ENCODE results near the gene PTPRM. TPM values are rescaled to one million over a fixed set of nuclear protein-coding genes. Genes with fewer than 3 reads are reported as not detected.

PTPRM gene
- total and polyA plus RNA-seq, 2 of the 4 experiments (the other 2 are of a cell fraction) = 28.3 to 51.2 TPM

DNA sequence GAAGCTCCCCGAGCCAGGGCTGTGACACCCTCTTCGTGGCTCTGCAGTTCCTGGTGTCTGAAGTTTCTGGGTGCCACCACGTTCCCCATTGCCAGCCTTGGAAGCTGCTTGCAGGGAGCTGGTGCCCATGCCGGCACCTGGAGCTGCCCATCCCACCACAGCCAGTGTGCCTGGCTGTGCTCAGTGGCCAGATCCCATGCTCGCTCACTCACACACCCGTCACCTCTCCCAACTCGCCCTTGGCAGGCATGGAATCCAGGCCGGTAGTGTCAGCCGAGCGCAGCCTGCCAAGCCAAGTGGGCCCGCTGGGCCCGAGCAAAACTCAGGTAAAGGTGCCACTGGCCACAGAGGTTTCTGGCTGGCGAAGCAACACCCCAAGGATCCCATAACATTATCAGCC is 370.2 kb downstream of the PTPRM start:
- in situ Hi-C loops (cut with MboI; ENCODE audit: low sequenced_read_pairs) (no loop called here), dilution Hi-C loops (cut with HindIII; ENCODE audit: low sequenced_read_pairs, unreplicated experiment) (no loop called here)

More for the DNA sequence above, 370.2 kb downstream of the PTPRM start:
- Histone ChIP-seq H3K4me2 (ENCODE audit: low read depth, low read length) (no peak overlapping the region), H3K4me3 (ENCODE audit: insufficient read depth, low read depth, low read length) (no peak overlapping the region), H4K5ac (ENCODE audit: low read depth, low read length) (no peak overlapping the region), H4K20me1 (ENCODE audit: insufficient read depth, low read length) (no peaks in the 10 kb centered on the region), H2BK5ac (ENCODE audit: low read depth, low read length, poor library complexity, severe bottlenecking) (no peak overlapping the region), H3K56ac (ENCODE audit: extremely low read depth, insufficient read depth, low read length) (no peak overlapping the region), H3K36me3 (ENCODE audit: control insufficient read depth, insufficient read depth, low read length) (no peaks in the 10 kb centered on the region), H3K23ac (ENCODE audit: low read depth, low read length) (no peak overlapping the region), H3K79me1 (ENCODE audit: low read depth in 1 of 2, low read length in 2 of 2) (no peaks in the 10 kb centered on the region; a peak in 1 of 4 replicates), H2AFZ (replicated peaks; ENCODE audit: low read length, poor library complexity) (no peak overlapping the region), H3K9me3 (ENCODE audit: control insufficient read depth, insufficient read depth, low read length) (no peaks in the 10 kb centered on the region), H4K91ac (ENCODE audit: insufficient read depth, low read depth, low read length) (no peak overlapping the region), H3K27me3 (ENCODE audit: control insufficient read depth, insufficient read depth, low read length) (no peaks in the 10 kb centered on the region), H2AK9ac (replicated peaks; ENCODE audit: low read depth, low read length, poor library complexity) (no peak overlapping the region), H3K14ac (replicated peaks; ENCODE audit: low read depth, low read length) (no peak overlapping the region), H3K9me1 (ENCODE audit: insufficient read depth, low read length) (peaks cover 6% of the 10 kb centered on the region; the same call in 1 of the 2 replicates), H3K4me1 (ENCODE audit: control insufficient read depth, insufficient read depth, low read length) (peaks cover 2% of the 10 kb centered on the region; the same call in 1 of the 2 replicates), H2BK20ac (ENCODE audit: low read depth, low read length) (no peak overlapping the region), H3K27ac (ENCODE audit: insufficient read depth, low read length) (no peak overlapping the region), H3K9ac (ENCODE audit: low read depth, low read length) (no peak overlapping the region), H2BK15ac (ENCODE audit: low read depth, low read length) (no peak overlapping the region), H2AK5ac (ENCODE audit: low read depth, low read length) (no peak overlapping the region), H3K18ac (ENCODE audit: low read depth, low read length) (no peak overlapping the region), H3K4ac (ENCODE audit: low read depth, low read length) (no peak overlapping the region), H4K8ac (ENCODE audit: low read depth in 2 of 2, low read length in 2 of 2) (no peak overlapping the region), H2BK120ac (ENCODE audit: low read depth, low read length) (no peak overlapping the region)
- ChIA-PET CTCF (interaction anchor here (1.0 kb wide), 2 partner anchors 10 to 36 kb away, joined by 3 read pairs; no protein-coding TSS in a partner anchor), POLR2A (ENCODE audit: unreplicated experiment) (no interaction called here)
- no TSS peak for BruUV-seq (replicated peaks)
- intact Hi-C loops (cut with micrococcal nuclease) = no loop called here
- ATAC-seq (ENCODE audit: low read depth) (no peak), DNase-seq (no peak)
- no peak for TF ChIP-seq RFX5 (IDR thresholded peaks at IDR 0.05; ENCODE audit: low read depth, low read length)
- no peak for TF ChIP-seq MAZ (IDR thresholded peaks at IDR 0.05; ENCODE audit: borderline replicate concordance, low read depth, low read length)
- TF ChIP-seq MXI1 (IDR thresholded peaks at IDR 0.05; ENCODE audit: borderline replicate concordance, low read depth, low read length) = no peak
- TF ChIP-seq, protein P1, sequence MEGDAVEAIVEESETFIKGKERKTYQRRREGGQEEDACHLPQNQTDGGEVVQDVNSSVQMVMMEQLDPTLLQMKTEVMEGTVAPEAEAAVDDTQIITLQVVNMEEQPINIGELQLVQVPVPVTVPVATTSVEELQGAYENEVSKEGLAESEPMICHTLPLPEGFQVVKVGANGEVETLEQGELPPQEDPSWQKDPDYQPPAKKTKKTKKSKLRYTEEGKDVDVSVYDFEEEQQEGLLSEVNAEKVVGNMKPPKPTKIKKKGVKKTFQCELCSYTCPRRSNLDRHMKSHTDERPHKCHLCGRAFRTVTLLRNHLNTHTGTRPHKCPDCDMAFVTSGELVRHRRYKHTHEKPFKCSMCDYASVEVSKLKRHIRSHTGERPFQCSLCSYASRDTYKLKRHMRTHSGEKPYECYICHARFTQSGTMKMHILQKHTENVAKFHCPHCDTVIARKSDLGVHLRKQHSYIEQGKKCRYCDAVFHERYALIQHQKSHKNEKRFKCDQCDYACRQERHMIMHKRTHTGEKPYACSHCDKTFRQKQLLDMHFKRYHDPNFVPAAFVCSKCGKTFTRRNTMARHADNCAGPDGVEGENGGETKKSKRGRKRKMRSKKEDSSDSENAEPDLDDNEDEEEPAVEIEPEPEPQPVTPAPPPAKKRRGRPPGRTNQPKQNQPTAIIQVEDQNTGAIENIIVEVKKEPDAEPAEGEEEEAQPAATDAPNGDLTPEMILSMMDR (conservative IDR thresholded peaks at IDR 0.05; ENCODE audit: low read depth, low read length) = no peak
- no peak for TF ChIP-seq BHLHE40 (IDR thresholded peaks at IDR 0.05; ENCODE audit: low read depth, low read length)
- no peak for TF ChIP-seq CEBPB (IDR thresholded peaks at IDR 0.05; ENCODE audit: low read depth, low read length)
- WGBS, 2 experiments (ENCODE audit: extremely low coverage in 2 of 2, insufficient read length in 1 of 2) = 88% methylated on average over 5 of the region's 13 CpGs; no CpG with 5 or more reads in 1 of the 2 experiments
